Osteoblast (primary cell): ENCODE results near the gene LMAN1L. TPM values are rescaled to one million over a fixed set of nuclear protein-coding genes. Genes with fewer than 3 reads are reported as not detected.

Source experiments
- DNase-seq: peaks from one replicate; pipeline ENCODE4 v3.0.0; 2011; ENCODE audit warnings: low spot score, mixed read lengths; ENCODE audit not compliant: insufficient read length; ENCODE audit errors: missing footprints
- H2AFZ ChIP-seq: 2 replicates; pipeline ENCODE4 v1.6.0; 2011; ENCODE audit warnings: mild to moderate bottlenecking, low read length
- H3K27ac ChIP-seq: 2 replicates; pipeline ENCODE4 v1.5.1; 2011; ENCODE audit warnings: mild to moderate bottlenecking, low read depth, low read length, moderate library complexity
- H3K27me3 ChIP-seq: 2 replicates; pipeline ENCODE4 v1.6.0; 2012; ENCODE audit warnings: mild to moderate bottlenecking, control low read depth, inconsistent platforms, low read length, moderate library complexity; ENCODE audit not compliant: insufficient read depth
- H3K36me3 ChIP-seq: 2 replicates; pipeline ENCODE4 v1.5.1; 2011; ENCODE audit warnings: mild to moderate bottlenecking, low read length, control low read depth, moderate library complexity; ENCODE audit not compliant: insufficient read depth
- H3K4me1 ChIP-seq: 2 replicates; pipeline ENCODE4 v1.5.1; 2011; ENCODE audit warnings: mild to moderate bottlenecking, low read length, control low read depth, moderate library complexity; ENCODE audit not compliant: insufficient read depth
- H3K4me2 ChIP-seq: 2 replicates; pipeline ENCODE4 v1.6.0; 2011; ENCODE audit warnings: mild to moderate bottlenecking, low read length; ENCODE audit not compliant: insufficient read depth
- H3K4me3 ChIP-seq: fragments of 200-600 bp; sonication (generic); 3 replicates; pipeline ENCODE4 v1.5.1; 2012; ENCODE audit warnings: mild to moderate bottlenecking, low read length, inconsistent platforms; ENCODE audit not compliant: insufficient read depth
- H3K79me2 ChIP-seq: 2 replicates; pipeline ENCODE4 v1.6.0; 2012; ENCODE audit warnings: mild to moderate bottlenecking, low read length, control low read depth, inconsistent platforms; ENCODE audit not compliant: insufficient read depth
- H3K9me3 ChIP-seq: 2 replicates; pipeline ENCODE4 v1.5.1; 2011; ENCODE audit warnings: low read depth, low read length, control low read depth
- H4K20me1 ChIP-seq: 2 replicates; pipeline ENCODE4 v1.6.0; 2012; ENCODE audit warnings: mild to moderate bottlenecking, low read length, control low read depth; ENCODE audit not compliant: insufficient read depth
- CTCF ChIP-seq: IDR thresholded peaks from 2 replicates; pipeline ENCODE4 v1.5.1; 2011; ENCODE audit warnings: mild to moderate bottlenecking, low read depth, low read length, moderate library complexity; ENCODE audit errors: extremely low read depth
- total RNA-seq: library from RNA; depleted of rRNA; stranded (reverse); fragments of >200 nt; gene quantifications from 2 replicates; pipeline ENCODE4 v1.2.3, GENCODE V29; 2012

Gene LMAN1L
- total RNA-seq, 1 donor = not detected

GRCh38 chr15:74768771-74769342, 43.8 kb upstream of the LMAN1L start:
- no peak overlapping the region for H3K27ac ChIP-seq
- H3K4me2 ChIP-seq = peak overlapping the region; percentile 81
- H4K20me1 ChIP-seq = no peaks in the 10 kb centered on the region
- H3K79me2 ChIP-seq = no peaks in the 10 kb centered on the region
- DNase-seq = peak; percentile 97
- peaks cover 8% of the 10 kb centered on the region for H3K27me3 ChIP-seq
- H3K36me3 ChIP-seq = no peaks in the 10 kb centered on the region
- peak overlapping the region; percentile 77 for H2AFZ ChIP-seq
- peak overlapping the region; percentile 60 for H3K4me3 ChIP-seq
- no peaks in the 10 kb centered on the region for H3K9me3 ChIP-seq
- peak; percentile 83 for TF ChIP-seq CTCF
- H3K4me1 ChIP-seq = no peaks in the 10 kb centered on the region

GRCh38 chr15:74769463-74770025, 43.1 kb upstream of the LMAN1L start:
- Histone ChIP-seq H3K27ac (no peak overlapping the region), H2AFZ (no peak overlapping the region), H3K9me3 (no peaks in the 10 kb centered on the region), H3K4me1 (no peaks in the 10 kb centered on the region), H3K4me3 (no peak overlapping the region), H3K36me3 (no peaks in the 10 kb centered on the region), H4K20me1 (no peaks in the 10 kb centered on the region), H3K27me3 (peaks cover 8% of the 10 kb centered on the region), H3K79me2 (no peaks in the 10 kb centered on the region), H3K4me2 (no peak overlapping the region)
- TF ChIP-seq CTCF = no peak
- DNase-seq = peak; percentile 50

- peaks cover 8% of the 10 kb centered on the region for H3K27me3 ChIP-seq
- no peaks in the 10 kb centered on the region for H3K4me1 ChIP-seq
- H3K9me3 ChIP-seq = no peaks in the 10 kb centered on the region
- H2AFZ ChIP-seq = no peak overlapping the region
- H3K4me3 ChIP-seq = no peak overlapping the region
- DNase-seq = peak; percentile 69
- H3K79me2 ChIP-seq = no peaks in the 10 kb centered on the region
- H3K4me2 ChIP-seq = no peak overlapping the region
- no peaks in the 10 kb centered on the region for H4K20me1 ChIP-seq
- no peaks in the 10 kb centered on the region for H3K36me3 ChIP-seq
- no peak for TF ChIP-seq CTCF
- no peak overlapping the region for H3K27ac ChIP-seq
These were observed 42.3 kb upstream of the LMAN1L start for GRCh38 chr15:74770211-74770903.

GRCh38 chr15:74773329-74773728, 39.3 kb upstream of the LMAN1L start:
- no peaks in the 10 kb centered on the region for H3K36me3 ChIP-seq

More at GRCh38 chr15:74773329-74773728, 39.3 kb upstream of the LMAN1L start:
- Histone ChIP-seq H3K4me1 (no peaks in the 10 kb centered on the region), H3K4me3 (no peak overlapping the region), H3K27me3 (peaks cover 8% of the 10 kb centered on the region), H3K27ac (no peak overlapping the region), H3K4me2 (no peak overlapping the region), H2AFZ (no peak overlapping the region), H3K9me3 (no peaks in the 10 kb centered on the region), H3K79me2 (no peaks in the 10 kb centered on the region), H4K20me1 (no peaks in the 10 kb centered on the region)
- peak; percentile 41 for DNase-seq
- no peak for TF ChIP-seq CTCF
